GM12878 (cell line): ENCODE results near the gene CLMP. TPM values are rescaled to one million over a fixed set of nuclear protein-coding genes. Genes with fewer than 3 reads are reported as not detected.

Experiments
- ATAC-seq: fragments of 200-7000 bp; cut with Tn5 transposase; 3 replicates; pipeline ENCODE4 v1.9.1; 2020; ENCODE audit warnings: mild to moderate bottlenecking, moderate library complexity
- BruUV-seq: library from RNA; stranded (reverse); fragments of 400-500 nt; replicated peaks from 2 replicates; lab custom pipeline; 2021; lab: Mats Ljungman, UMichigan
- CTCF ChIA-PET: fragments of 300-600 bp; sonication (Branson Sonifier 250); formaldehyde crosslinking; extraction: SDS; loops from one replicate; lab custom pipeline; 2021; ENCODE audit warnings: inconsistent platforms; lab: Yijun Ruan, JAX
- POLR2A ChIA-PET: fragments of 350-600 bp; formaldehyde crosslinking; extraction: SDS; loops from one replicate; lab custom pipeline; 2021; ENCODE audit warnings: inconsistent platforms; lab: Charles Lee
- RAD21 ChIA-PET: fragments of 300-600 bp; sonication (Branson Sonifier 250); formaldehyde crosslinking; loops from one replicate; lab custom pipeline; 2023; ENCODE audit warnings: antibody characterized with exemption; ENCODE audit not compliant: unreplicated experiment; lab: Charles Lee
- SMC1A ChIA-PET: fragments of 300-600 bp; sonication (Branson Sonifier 250); formaldehyde crosslinking; loops from one replicate; lab custom pipeline; 2023; ENCODE audit not compliant: unreplicated experiment, uncharacterized antibody; lab: Charles Lee
- DNase-seq: peaks from one replicate; pipeline ENCODE4 v3.0.0-alpha.2; 2011; ENCODE audit warnings: low read depth, low spot score
- FAIRE-seq: peaks from 3 replicates; lab custom pipeline; 2011; peaks lifted over from hg19 to GRCh38; lab: Jason Lieb, UNC
- H2AFZ ChIP-seq: 2 replicates; pipeline ENCODE4 v1.6.0; 2011; ENCODE audit warnings: low read depth, low read length, control low read depth; ENCODE audit not compliant: control insufficient read depth
- H3K27ac ChIP-seq: 2 replicates; pipeline ENCODE4 v1.5.1; 2011; ENCODE audit warnings: control low read depth; ENCODE audit not compliant: control insufficient read depth, insufficient read depth
- H3K27me3 ChIP-seq, 2 experiments: replicated peaks in 1 of 2; 2 replicates each; pipeline versions ENCODE4 v1.6.0 to v1.6.1; 2011; ENCODE audit warnings: low read length in 1 of 2; ENCODE audit not compliant: control insufficient read depth in 2 of 2, insufficient read depth in 2 of 2
- H3K36me3 ChIP-seq, 2 experiments: 2 replicates each; pipeline ENCODE4 v1.5.1; 2011; ENCODE audit warnings: low read length in 1 of 2; ENCODE audit not compliant: control insufficient read depth in 2 of 2, insufficient read depth in 2 of 2
- H3K4me1 ChIP-seq: 2 replicates; pipeline ENCODE4 v1.6.1; 2011; ENCODE audit warnings: mild to moderate bottlenecking, low read length, moderate library complexity, mixed read lengths; ENCODE audit not compliant: control insufficient read depth, insufficient read depth
- H3K4me2 ChIP-seq: 2 replicates; pipeline ENCODE4 v1.6.0; 2011; ENCODE audit warnings: control low read depth; ENCODE audit not compliant: control insufficient read depth, insufficient read depth
- H3K4me3 ChIP-seq: fragments of 200-600 bp; sonication (generic); 2 replicates; pipeline ENCODE4 v1.5.1; 2016
- H3K79me2 ChIP-seq: 2 replicates; pipeline ENCODE4 v1.6.0; 2011; ENCODE audit warnings: low read length; ENCODE audit not compliant: control insufficient read depth, insufficient read depth
- H3K9ac ChIP-seq: 2 replicates; pipeline ENCODE4 v1.8.0; 2011; ENCODE audit warnings: low read length, control low read depth, mixed read lengths; ENCODE audit not compliant: control insufficient read depth, insufficient read depth
- H3K9me3 ChIP-seq: replicated peaks from 3 replicates; pipeline ENCODE4 v1.5.1; 2011; ENCODE audit warnings: mild to moderate bottlenecking, low read length; ENCODE audit not compliant: control insufficient read depth, insufficient read depth
- H4K20me1 ChIP-seq: 2 replicates; pipeline ENCODE4 v1.6.0; 2011; ENCODE audit not compliant: control insufficient read depth, insufficient read depth
- ESRRA ChIP-seq: IDR thresholded peaks from 2 replicates; pipeline ENCODE4 v1.6.1; 2012; ENCODE audit warnings: mild to moderate bottlenecking, low read length, improper control_type of control experiment
- MEF2B ChIP-seq: fragments of 450-650 bp; IDR thresholded peaks from 2 replicates; pipeline ENCODE4 v1.6.1; 2018; ENCODE audit warnings: mild to moderate bottlenecking, moderate library complexity; ENCODE audit not compliant: partially characterized antibody, poor library complexity, severe bottlenecking
- MTA2 ChIP-seq: fragments of 450-650 bp; IDR thresholded peaks from 2 replicates; pipeline ENCODE4 v1.6.1; 2016; ENCODE audit warnings: low read depth, mild to moderate bottlenecking, moderate library complexity
- POLR2AphosphoS2 ChIP-seq: IDR thresholded peaks from 2 replicates; pipeline ENCODE4 v1.6.1; 2011; ENCODE audit warnings: low read depth, mild to moderate bottlenecking, low read length, improper control_type of control experiment, moderate library complexity
- RAD21 ChIP-seq: IDR thresholded peaks from 2 replicates; pipeline ENCODE4 v1.6.1; 2011; ENCODE audit warnings: mild to moderate bottlenecking, low read depth, low read length, moderate library complexity; ENCODE audit not compliant: insufficient read depth
- RB1 ChIP-seq: fragments of 450-650 bp; formaldehyde crosslinking; IDR thresholded peaks from 2 replicates; pipeline ENCODE4 v1.6.1; 2017; ENCODE audit warnings: mild to moderate bottlenecking, borderline replicate concordance
- SMAD5 ChIP-seq: IDR thresholded peaks from 2 replicates; pipeline ENCODE4 v1.6.1; 2016; ENCODE audit warnings: antibody characterized with exemption, low read depth
- SPI1 ChIP-seq: IDR thresholded peaks from 2 replicates; pipeline ENCODE4 v1.6.1; 2011; ENCODE audit warnings: low read depth, mild to moderate bottlenecking, low read length, moderate library complexity, borderline replicate concordance; ENCODE audit not compliant: insufficient read depth
- SREBF1 ChIP-seq: IDR thresholded peaks from 2 replicates; pipeline ENCODE4 v1.6.1; 2012; ENCODE audit warnings: mild to moderate bottlenecking, low read length
- YY1 ChIP-seq: IDR thresholded peaks from 2 replicates; pipeline ENCODE4 v1.6.1; 2011; ENCODE audit warnings: low read depth, mild to moderate bottlenecking, low read length
- WGBS: methylation state at CpG from one replicate; pipeline ENCODE4 v1.1.6; 2016; ENCODE audit warnings: low lambda C conversion rate; ENCODE audit not compliant: insufficient replicate concordance, insufficient coverage; ENCODE audit errors: missing lambda C conversion rate; 5-methylcytosine and 5-hydroxymethylcytosine counted together
- in situ Hi-C: fragments of 300-500 bp; cut with MboI; formaldehyde crosslinking; loops from 9 replicates; pipeline ENCODE4 v1.14.3; 2018; ENCODE audit warnings: mixed read lengths
- intact Hi-C: fragments of 100-400 bp; cut with micrococcal nuclease; formaldehyde crosslinking; loops from one replicate; pipeline ENCODE4 v1.14.2; 2022; ENCODE audit not compliant: unreplicated experiment
- polyA plus RNA-seq, 11 experiments: library from polyadenylated mRNA; depleted of rRNA in 4 of 11; unstranded in 6 of 11; stranded (reverse) in 5 of 11; fragments of >200 nt; fragmentation: Nextera tagmentation in 4 of 11; fragmentation: Illumina TruSeq in 1 of 11; extraction: Ambion mirVana in 4 of 11; extraction: Trizol in 1 of 11; gene quantifications; 1 replicate in 1 of 11; 2 replicates in 10 of 11; pipeline versions ENCODE4 v1.2.1 to v1.2.3, GENCODE V29; 2011 to 2016; ENCODE audit warnings: inconsistent platforms in 2 of 11, missing spikeins in 2 of 11, low read depth in 1 of 11
- total RNA-seq, 4 experiments: library from RNA; depleted of rRNA in 3 of 4; stranded (reverse); fragments of >200 nt in 3 of 4; fragmentation: Illumina TruSeq in 1 of 4; extraction: Trizol in 1 of 4; gene quantifications; 2 replicates each; pipeline versions ENCODE4 v1.2.1 to v1.2.3, GENCODE V29; 2013 to 2021
- TF ChIP-seq, protein P1 (sequence below): fragments of 450-650 bp; IDR thresholded peaks from 2 replicates; pipeline ENCODE4 v1.6.1; 2017; ENCODE audit warnings: mild to moderate bottlenecking, moderate library complexity
- TF ChIP-seq, protein P2 (sequence below): IDR thresholded peaks from 2 replicates; pipeline ENCODE4 v1.6.1; 2011; ENCODE audit warnings: mild to moderate bottlenecking, low read depth, low read length, moderate library complexity; ENCODE audit not compliant: insufficient replicate concordance
- TF ChIP-seq, protein P3 (sequence below): fragments of 450-650 bp; IDR thresholded peaks from 2 replicates; pipeline ENCODE4 v1.6.1; 2017; ENCODE audit warnings: borderline replicate concordance

CLMP gene
- total and polyA plus RNA-seq, 10 of the 15 experiments (the other 5 are each of a cell fraction or from before 2014, with no cell fraction given) = 0.01 to 0.71 (median 0.20) TPM; not detected in 4

DNA sequence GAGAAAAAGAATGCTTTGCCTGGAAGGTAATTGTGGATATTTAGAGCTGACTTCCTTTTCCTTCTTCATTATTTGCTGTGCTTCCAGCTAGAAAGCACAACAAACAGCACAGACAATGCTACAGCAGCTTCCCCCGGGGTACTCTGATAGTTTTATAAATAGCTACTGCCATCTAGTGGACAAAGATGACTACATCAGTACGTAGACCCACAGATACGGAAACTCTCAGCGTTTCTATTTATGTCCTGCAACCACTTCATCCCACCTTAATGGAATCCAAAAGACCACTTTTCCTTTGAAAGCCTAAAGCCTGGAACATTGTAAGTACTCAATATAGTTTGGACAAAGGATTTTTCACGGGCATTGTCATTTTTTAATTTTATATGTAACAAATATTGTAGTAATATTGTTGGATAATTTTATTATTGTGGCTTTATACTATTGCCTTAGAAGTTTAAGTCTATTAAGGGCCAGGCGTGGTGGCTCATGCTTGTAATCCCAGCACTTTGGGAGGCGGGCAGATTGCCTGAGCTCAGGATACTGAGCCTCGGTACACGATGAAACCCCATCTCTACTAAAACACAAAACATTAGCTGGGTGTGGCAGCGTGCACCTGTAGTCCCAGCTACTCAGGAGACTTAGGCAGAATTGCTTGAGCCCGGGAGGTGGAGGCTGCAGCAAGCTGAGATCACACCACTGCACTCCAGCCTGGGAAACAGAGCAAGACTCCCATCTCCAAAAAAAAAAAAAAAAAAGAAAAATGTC is 140.6 kb downstream of the CLMP start (continued):
- TF ChIP-seq RB1 (no peak), POLR2AphosphoS2 (no peak), MEF2B (peak; percentile 40), RAD21 (peak; percentile 58)

DNA sequence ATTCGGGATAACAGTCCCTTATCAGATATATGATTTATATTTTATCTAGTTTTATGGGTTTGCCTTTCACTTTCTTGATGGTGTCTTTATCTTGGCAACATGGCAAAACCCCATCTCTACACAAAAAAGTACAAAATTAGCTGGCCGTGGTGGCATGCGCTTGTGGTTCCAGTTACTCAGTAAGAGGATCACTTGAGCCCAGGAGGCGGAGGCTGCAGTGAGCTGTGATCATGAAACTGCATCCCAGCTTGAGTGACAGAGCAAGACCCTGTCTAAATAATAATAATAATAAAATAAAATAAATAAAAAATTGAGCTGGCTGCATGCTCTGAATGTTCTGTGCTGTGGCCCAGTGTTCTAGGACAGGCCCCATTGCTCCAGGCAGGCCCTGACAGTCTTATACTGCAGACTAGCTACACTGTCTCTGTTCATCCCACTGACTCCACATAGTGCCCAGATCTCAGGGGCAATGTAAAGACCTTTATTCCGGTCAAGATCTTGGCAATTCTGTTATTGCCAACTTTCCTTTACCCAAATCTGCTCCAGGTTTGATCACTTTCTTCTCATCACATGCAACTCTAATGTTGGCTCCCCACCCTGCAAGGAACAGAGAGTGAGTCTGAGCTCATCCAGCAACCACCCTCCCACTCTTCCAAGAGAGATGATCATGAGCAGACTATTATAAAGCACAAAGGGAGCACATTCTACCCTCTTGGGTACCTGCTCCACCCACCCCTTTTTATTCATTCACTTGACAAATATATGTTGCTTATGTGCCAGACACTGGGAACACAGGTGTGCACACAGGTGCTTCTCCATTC is 141.9 kb downstream of the CLMP start:
- ATAC-seq = no peak
- in situ Hi-C loops = loop anchor here (25.0 kb wide), 1 partner anchor 1591 kb away; the partner anchor contains the start of genes SORL1 and SORL1-AS1
- WGBS = 71% methylated on average over 5 of the region's 5 CpGs
- TF ChIP-seq SREBF1 = no peak
- no peak for TF ChIP-seq SMAD5
- TF ChIP-seq YY1 = no peak
- TF ChIP-seq, protein P1, sequence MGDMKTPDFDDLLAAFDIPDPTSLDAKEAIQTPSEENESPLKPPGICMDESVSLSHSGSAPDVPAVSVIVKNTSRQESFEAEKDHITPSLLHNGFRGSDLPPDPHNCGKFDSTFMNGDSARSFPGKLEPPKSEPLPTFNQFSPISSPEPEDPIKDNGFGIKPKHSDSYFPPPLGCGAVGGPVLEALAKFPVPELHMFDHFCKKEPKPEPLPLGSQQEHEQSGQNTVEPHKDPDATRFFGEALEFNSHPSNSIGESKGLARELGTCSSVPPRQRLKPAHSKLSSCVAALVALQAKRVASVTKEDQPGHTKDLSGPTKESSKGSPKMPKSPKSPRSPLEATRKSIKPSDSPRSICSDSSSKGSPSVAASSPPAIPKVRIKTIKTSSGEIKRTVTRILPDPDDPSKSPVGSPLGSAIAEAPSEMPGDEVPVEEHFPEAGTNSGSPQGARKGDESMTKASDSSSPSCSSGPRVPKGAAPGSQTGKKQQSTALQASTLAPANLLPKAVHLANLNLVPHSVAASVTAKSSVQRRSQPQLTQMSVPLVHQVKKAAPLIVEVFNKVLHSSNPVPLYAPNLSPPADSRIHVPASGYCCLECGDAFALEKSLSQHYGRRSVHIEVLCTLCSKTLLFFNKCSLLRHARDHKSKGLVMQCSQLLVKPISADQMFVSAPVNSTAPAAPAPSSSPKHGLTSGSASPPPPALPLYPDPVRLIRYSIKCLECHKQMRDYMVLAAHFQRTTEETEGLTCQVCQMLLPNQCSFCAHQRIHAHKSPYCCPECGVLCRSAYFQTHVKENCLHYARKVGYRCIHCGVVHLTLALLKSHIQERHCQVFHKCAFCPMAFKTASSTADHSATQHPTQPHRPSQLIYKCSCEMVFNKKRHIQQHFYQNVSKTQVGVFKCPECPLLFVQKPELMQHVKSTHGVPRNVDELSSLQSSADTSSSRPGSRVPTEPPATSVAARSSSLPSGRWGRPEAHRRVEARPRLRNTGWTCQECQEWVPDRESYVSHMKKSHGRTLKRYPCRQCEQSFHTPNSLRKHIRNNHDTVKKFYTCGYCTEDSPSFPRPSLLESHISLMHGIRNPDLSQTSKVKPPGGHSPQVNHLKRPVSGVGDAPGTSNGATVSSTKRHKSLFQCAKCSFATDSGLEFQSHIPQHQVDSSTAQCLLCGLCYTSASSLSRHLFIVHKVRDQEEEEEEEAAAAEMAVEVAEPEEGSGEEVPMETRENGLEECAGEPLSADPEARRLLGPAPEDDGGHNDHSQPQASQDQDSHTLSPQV = no peak
- TF ChIP-seq, protein P2, sequence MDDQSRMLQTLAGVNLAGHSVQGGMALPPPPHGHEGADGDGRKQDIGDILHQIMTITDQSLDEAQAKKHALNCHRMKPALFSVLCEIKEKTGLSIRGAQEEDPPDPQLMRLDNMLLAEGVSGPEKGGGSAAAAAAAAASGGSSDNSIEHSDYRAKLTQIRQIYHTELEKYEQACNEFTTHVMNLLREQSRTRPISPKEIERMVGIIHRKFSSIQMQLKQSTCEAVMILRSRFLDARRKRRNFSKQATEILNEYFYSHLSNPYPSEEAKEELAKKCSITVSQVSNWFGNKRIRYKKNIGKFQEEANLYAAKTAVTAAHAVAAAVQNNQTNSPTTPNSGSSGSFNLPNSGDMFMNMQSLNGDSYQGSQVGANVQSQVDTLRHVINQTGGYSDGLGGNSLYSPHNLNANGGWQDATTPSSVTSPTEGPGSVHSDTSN = no peak
- no peak for TF ChIP-seq SPI1
- TF ChIP-seq, protein P3, sequence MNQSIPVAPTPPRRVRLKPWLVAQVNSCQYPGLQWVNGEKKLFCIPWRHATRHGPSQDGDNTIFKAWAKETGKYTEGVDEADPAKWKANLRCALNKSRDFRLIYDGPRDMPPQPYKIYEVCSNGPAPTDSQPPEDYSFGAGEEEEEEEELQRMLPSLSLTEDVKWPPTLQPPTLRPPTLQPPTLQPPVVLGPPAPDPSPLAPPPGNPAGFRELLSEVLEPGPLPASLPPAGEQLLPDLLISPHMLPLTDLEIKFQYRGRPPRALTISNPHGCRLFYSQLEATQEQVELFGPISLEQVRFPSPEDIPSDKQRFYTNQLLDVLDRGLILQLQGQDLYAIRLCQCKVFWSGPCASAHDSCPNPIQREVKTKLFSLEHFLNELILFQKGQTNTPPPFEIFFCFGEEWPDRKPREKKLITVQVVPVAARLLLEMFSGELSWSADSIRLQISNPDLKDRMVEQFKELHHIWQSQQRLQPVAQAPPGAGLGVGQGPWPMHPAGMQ = no peak
- TF ChIP-seq ESRRA = no peak
- TF ChIP-seq MTA2 = no peak

More for the DNA sequence above, 141.9 kb downstream of the CLMP start:
- H3K4me1 ChIP-seq = no peaks in the 10 kb centered on the region; the same call in 1 of the 2 replicates
- no peak for FAIRE-seq
- H3K27ac ChIP-seq = no peak overlapping the region
- no peak overlapping the region for H3K4me3 ChIP-seq
- H3K79me2 ChIP-seq = peaks cover 9% of the 10 kb centered on the region
- H2AFZ ChIP-seq = no peak overlapping the region
- intact Hi-C loops = no loop called here
- ChIA-PET SMC1A (interaction anchor here (0.8 to 9.0 kb wide), 19 partner anchors 12 to 426 kb away, joined by 3 to 159 read pairs (median 8); no protein-coding TSS in a partner anchor), RAD21 (interaction anchor here (0.9 to 8.1 kb wide), 15 partner anchors 9 to 272 kb away, joined by 3 to 122 read pairs (median 8); partner anchors contain the start of gene HSPA8), POLR2A (interaction anchor here (0.7 to 1.3 kb wide), 4 partner anchors 9 to 200 kb away, joined by 3 to 5 read pairs (median 3); partner anchors contain the start of gene HSPA8), CTCF (interaction anchor here (0.5 to 11.6 kb wide), 39 partner anchors 9 to 474 kb away, joined by 3 to 387 read pairs (median 6); no protein-coding TSS in a partner anchor)
- no peak overlapping the region for H3K4me2 ChIP-seq
- H3K27me3 ChIP-seq = no peaks in the 10 kb centered on the region
- no TSS peak for BruUV-seq
- H3K36me3 ChIP-seq = peaks cover 10 to 17% of the 10 kb centered on the region in 2 experiments
- H3K9me3 ChIP-seq = no peaks in the 10 kb centered on the region
- H3K9ac ChIP-seq = no peak overlapping the region
- H4K20me1 ChIP-seq = peaks cover 6% of the 10 kb centered on the region; the same call in 1 of the 2 replicates
- no peak for DNase-seq
